A549 (cell line): ENCODE measurements around the gene LACTBL1. TPM values are rescaled to one million over a fixed set of nuclear protein-coding genes. Genes with fewer than 3 reads are reported as not detected.

Experiments used
- ATAC-seq, 2 experiments: fragments of 200-7000 bp in 1 of 2; fragments of >200 bp in 1 of 2; cut with Nextera tagmentation in 1 of 2; cut with Tn5 transposase in 1 of 2; 3 replicates each; pipeline versions ENCODE4 v1.8.0 to v1.9.1; 2018 to 2020; ENCODE audit warnings: mild to moderate bottlenecking in 1 of 2, moderate library complexity in 1 of 2
- CTCF ChIA-PET: fragments of 300-600 bp; sonication (Branson Sonifier 250); formaldehyde crosslinking; extraction: SDS; loops from one replicate; lab custom pipeline; 2021; ENCODE audit warnings: antibody characterized with exemption, inconsistent platforms; lab: Yijun Ruan, JAX
- POLR2A ChIA-PET: fragments of 350-600 bp; formaldehyde crosslinking; extraction: SDS; loops from one replicate; lab custom pipeline; 2021; ENCODE audit warnings: antibody characterized with exemption, inconsistent platforms; lab: Yijun Ruan, JAX
- DNase-seq, 2 experiments: peaks; one replicate each; pipeline versions ENCODE4 v3.0.0 to v3.0.0-alpha.2; 2011 to 2016; ENCODE audit warnings: low read depth in 1 of 2, low spot score in 1 of 2
- FAIRE-seq: peaks from 2 replicates; lab custom pipeline; 2011; peaks lifted over from hg19 to GRCh38; lab: Jason Lieb, UNC
- H3K27ac ChIP-seq, 2 experiments: fragments of >200 bp; sonication (Bioruptor Twin); formaldehyde crosslinking; 3 replicates each; pipeline ENCODE4 v1.5.1; 2016 to 2017
- H3K4me1 ChIP-seq: fragments of >200 bp; sonication (Bioruptor Twin); formaldehyde crosslinking; 3 replicates; pipeline ENCODE4 v1.6.1; 2016
- H3K4me2 ChIP-seq: fragments of >200 bp; sonication (Bioruptor Twin); formaldehyde crosslinking; 3 replicates; pipeline ENCODE4 v1.6.1; 2016
- H3K4me3 ChIP-seq: fragments of >200 bp; sonication (Bioruptor Twin); formaldehyde crosslinking; 3 replicates; pipeline ENCODE4 v1.5.1; 2016
- H3K9me3 ChIP-seq: fragments of >200 bp; sonication (Bioruptor Twin); formaldehyde crosslinking; 3 replicates; pipeline ENCODE4 v1.6.1; 2016
- CBX8 ChIP-seq: fragments of 200-600 bp; sonication (generic); IDR thresholded peaks from 2 replicates; pipeline ENCODE4 v1.6.1; 2016
- HOXB5 ChIP-seq: fragments of 250-450 bp; sonication (Bioruptor Pico); IDR thresholded peaks from 2 replicates; pipeline ENCODE4 v1.5.0; 2020; ENCODE audit warnings: mild to moderate bottlenecking, moderate library complexity
- JUN ChIP-seq, 2 experiments: fragments of >200 bp; sonication (Bioruptor Twin); formaldehyde crosslinking; IDR thresholded peaks; 2 replicates in 1 of 2; 3 replicates in 1 of 2; pipeline ENCODE4 v1.6.1; 2016 to 2017
- MAFK ChIP-seq: fragments of 450-650 bp; IDR thresholded peaks from 2 replicates; pipeline ENCODE4 v1.6.1; 2014; ENCODE audit not compliant: partially characterized antibody
- POLR2AphosphoS2 ChIP-seq: conservative IDR thresholded peaks from 2 replicates; pipeline ENCODE4 v1.6.1; 2012; ENCODE audit warnings: low read length, improper control_type of control experiment, inconsistent platforms
- RARB ChIP-seq: fragments of 250-450 bp; sonication (Bioruptor Pico); IDR thresholded peaks from 2 replicates; pipeline ENCODE4 v1.8.0; 2021; ENCODE audit warnings: mild to moderate bottlenecking, moderate library complexity
- ZC3H11A ChIP-seq: fragments of 450-650 bp; IDR thresholded peaks from 2 replicates; pipeline ENCODE4 v1.6.1; 2014; ENCODE audit warnings: antibody characterized with exemption, mild to moderate bottlenecking
- ZNF302 ChIP-seq: fragments of 250-450 bp; sonication (Bioruptor Pico); IDR thresholded peaks from 2 replicates; pipeline ENCODE4 v1.9.0; 2021; ENCODE audit warnings: inconsistent platforms, mild to moderate bottlenecking, moderate library complexity
- WGBS: methylation state at CpG from one replicate; pipeline ENCODE4 v1.1.6; 2017; ENCODE audit errors: missing lambda C conversion rate; 5-methylcytosine and 5-hydroxymethylcytosine counted together
- polyA plus RNA-seq, 4 experiments: library from polyadenylated mRNA; depleted of rRNA in 3 of 4; stranded (reverse); fragments of >200 nt; fragmentation: RNase III in 1 of 4; extraction: RNeasy Plus Mini Kit Qiagen cat#74134 plus additional on column Dnase treatment in 1 of 4; gene quantifications; 2 replicates in 3 of 4; 3 replicates in 1 of 4; pipeline ENCODE4 v1.2.3, GENCODE V29; 2011 to 2017
- TF ChIP-seq, protein P1 (sequence below): fragments of 450-650 bp; IDR thresholded peaks from 2 replicates; pipeline ENCODE4 v1.6.1; 2014; ENCODE audit warnings: antibody characterized with exemption
- TF ChIP-seq, protein P2 (sequence below): fragments of 150-350 bp; IDR thresholded peaks from 2 replicates; pipeline ENCODE4 v1.6.1; 2014; ENCODE audit warnings: low read depth, mild to moderate bottlenecking, low read length
- TF ChIP-seq, protein P3 (sequence below): fragments of 250-450 bp; sonication (Bioruptor Pico); IDR thresholded peaks from 2 replicates; pipeline ENCODE4 v1.5.0; 2021; ENCODE audit warnings: mild to moderate bottlenecking, moderate library complexity, borderline replicate concordance
- TF ChIP-seq, protein P4 (sequence below): fragments of >200 bp; sonication (Bioruptor Twin); formaldehyde crosslinking; IDR thresholded peaks from 3 replicates; pipeline ENCODE4 v1.5.1; 2016

Gene LACTBL1
- polyA plus RNA-seq, 2 of the 4 experiments (the other 2 are of a cell fraction): not detected

DNA sequence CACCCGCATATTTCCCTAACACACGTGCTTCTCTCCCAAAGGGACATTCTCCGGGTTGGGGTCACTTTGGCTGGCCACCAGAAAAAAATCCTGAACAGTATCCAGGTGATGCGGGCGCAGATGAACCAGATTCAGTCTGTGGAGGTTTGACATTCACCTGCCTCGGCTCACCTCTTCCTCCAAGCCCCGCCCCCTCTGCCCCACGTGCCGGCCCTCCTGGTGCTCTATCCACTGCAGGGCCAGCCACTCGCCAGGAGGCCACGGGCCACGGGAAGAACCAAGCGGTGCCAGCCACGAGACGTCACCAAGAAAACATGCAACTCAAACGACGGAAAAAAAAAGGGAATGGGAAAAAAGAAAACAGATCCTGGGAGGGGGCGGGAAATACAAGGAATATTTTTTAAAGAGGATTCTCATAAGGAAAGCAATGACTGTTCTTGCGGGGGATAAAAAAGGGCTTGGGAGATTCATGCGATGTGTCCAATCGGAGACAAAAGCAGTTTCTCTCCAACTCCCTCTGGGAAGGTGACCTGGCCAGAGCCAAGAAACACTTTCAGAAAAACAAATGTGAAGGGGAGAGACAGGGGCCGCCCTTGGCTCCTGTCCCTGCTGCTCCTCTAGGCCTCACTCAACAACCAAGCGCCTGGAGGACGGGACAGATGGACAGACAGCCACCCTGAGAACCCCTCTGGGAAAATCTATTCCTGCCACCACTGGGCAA lies 59.1 kb downstream of the LACTBL1 start:
- TF ChIP-seq HOXB5 (CRISPR knock-in tag) (no peak), JUN (IDR thresholded peaks at IDR 0.05) (no peak), ZNF302 (CRISPR knock-in tag) (no peak), CBX8 (no peak)
- TF ChIP-seq, protein P1, sequence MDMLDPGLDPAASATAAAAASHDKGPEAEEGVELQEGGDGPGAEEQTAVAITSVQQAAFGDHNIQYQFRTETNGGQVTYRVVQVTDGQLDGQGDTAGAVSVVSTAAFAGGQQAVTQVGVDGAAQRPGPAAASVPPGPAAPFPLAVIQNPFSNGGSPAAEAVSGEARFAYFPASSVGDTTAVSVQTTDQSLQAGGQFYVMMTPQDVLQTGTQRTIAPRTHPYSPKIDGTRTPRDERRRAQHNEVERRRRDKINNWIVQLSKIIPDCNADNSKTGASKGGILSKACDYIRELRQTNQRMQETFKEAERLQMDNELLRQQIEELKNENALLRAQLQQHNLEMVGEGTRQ: no peak
- TF ChIP-seq, all 56 proteins: peak for 0
- H3K4me1 ChIP-seq: no peaks in the 10 kb centered on the region
- H3K4me2 ChIP-seq: no peak overlapping the region
- no peaks in the 10 kb centered on the region for H3K9me3 ChIP-seq
- FAIRE-seq: no peak
- WGBS: 92% methylated on average over 22 of the region's 24 CpGs
- H3K27ac ChIP-seq: no peak overlapping the region
- ChIA-PET CTCF (interaction anchor here (2.4 kb wide), 1 partner anchor 209 kb away, joined by 6 read pairs; no protein-coding TSS in a partner anchor), POLR2A (no interaction called here)
- ATAC-seq: no peak
- H3K4me3 ChIP-seq: no peak overlapping the region
- DNase-seq: no peak

DNA sequence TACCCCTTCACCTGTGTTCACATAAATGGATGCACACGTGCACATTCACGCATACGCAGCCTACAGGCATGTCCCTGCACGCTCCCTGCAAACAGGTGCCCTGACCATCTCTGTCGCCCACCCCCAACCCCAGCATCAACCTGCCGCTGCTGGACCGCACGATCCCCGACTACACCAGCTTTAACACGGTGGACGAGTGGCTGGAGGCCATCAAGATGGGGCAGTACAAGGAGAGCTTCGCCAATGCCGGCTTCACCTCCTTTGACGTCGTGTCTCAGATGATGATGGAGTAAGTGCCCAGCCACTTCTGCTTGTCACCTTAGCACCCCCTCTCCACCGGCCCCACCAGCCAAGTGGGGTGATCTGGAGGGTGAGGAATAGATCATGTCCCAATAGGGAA lies 60.4 kb downstream of the LACTBL1 start:
- ChIA-PET POLR2A (no interaction called here), CTCF (interaction anchor here (2.4 kb wide), 1 partner anchor 208 kb away, joined by 6 read pairs; no protein-coding TSS in a partner anchor)
- Histone ChIP-seq H3K4me2 (no peak overlapping the region), H3K4me3 (no peak overlapping the region), H3K4me1 (no peaks in the 10 kb centered on the region), H3K9me3 (no peaks in the 10 kb centered on the region), H3K27ac (no peak overlapping the region)
- DNase-seq (no peak), FAIRE-seq (no peak), ATAC-seq (no peak)
- TF ChIP-seq, protein P2, sequence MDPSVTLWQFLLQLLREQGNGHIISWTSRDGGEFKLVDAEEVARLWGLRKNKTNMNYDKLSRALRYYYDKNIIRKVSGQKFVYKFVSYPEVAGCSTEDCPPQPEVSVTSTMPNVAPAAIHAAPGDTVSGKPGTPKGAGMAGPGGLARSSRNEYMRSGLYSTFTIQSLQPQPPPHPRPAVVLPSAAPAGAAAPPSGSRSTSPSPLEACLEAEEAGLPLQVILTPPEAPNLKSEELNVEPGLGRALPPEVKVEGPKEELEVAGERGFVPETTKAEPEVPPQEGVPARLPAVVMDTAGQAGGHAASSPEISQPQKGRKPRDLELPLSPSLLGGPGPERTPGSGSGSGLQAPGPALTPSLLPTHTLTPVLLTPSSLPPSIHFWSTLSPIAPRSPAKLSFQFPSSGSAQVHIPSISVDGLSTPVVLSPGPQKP: no peak
- TF ChIP-seq, protein P3, sequence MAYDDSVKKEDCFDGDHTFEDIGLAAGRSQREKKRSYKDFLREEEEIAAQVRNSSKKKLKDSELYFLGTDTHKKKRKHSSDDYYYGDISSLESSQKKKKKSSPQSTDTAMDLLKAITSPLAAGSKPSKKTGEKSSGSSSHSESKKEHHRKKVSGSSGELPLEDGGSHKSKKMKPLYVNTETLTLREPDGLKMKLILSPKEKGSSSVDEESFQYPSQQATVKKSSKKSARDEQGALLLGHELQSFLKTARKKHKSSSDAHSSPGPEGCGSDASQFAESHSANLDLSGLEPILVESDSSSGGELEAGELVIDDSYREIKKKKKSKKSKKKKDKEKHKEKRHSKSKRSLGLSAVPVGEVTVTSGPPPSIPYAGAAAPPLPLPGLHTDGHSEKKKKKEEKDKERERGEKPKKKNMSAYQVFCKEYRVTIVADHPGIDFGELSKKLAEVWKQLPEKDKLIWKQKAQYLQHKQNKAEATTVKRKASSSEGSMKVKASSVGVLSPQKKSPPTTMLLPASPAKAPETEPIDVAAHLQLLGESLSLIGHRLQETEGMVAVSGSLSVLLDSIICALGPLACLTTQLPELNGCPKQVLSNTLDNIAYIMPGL: no peak
- TF ChIP-seq POLR2AphosphoS2 (no peak), MAFK (no peak), CBX8 (no peak)
- TF ChIP-seq, protein P4, sequence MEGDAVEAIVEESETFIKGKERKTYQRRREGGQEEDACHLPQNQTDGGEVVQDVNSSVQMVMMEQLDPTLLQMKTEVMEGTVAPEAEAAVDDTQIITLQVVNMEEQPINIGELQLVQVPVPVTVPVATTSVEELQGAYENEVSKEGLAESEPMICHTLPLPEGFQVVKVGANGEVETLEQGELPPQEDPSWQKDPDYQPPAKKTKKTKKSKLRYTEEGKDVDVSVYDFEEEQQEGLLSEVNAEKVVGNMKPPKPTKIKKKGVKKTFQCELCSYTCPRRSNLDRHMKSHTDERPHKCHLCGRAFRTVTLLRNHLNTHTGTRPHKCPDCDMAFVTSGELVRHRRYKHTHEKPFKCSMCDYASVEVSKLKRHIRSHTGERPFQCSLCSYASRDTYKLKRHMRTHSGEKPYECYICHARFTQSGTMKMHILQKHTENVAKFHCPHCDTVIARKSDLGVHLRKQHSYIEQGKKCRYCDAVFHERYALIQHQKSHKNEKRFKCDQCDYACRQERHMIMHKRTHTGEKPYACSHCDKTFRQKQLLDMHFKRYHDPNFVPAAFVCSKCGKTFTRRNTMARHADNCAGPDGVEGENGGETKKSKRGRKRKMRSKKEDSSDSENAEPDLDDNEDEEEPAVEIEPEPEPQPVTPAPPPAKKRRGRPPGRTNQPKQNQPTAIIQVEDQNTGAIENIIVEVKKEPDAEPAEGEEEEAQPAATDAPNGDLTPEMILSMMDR: no peak
- WGBS: 95% methylated on average over 14 of the region's 16 CpGs

DNA sequence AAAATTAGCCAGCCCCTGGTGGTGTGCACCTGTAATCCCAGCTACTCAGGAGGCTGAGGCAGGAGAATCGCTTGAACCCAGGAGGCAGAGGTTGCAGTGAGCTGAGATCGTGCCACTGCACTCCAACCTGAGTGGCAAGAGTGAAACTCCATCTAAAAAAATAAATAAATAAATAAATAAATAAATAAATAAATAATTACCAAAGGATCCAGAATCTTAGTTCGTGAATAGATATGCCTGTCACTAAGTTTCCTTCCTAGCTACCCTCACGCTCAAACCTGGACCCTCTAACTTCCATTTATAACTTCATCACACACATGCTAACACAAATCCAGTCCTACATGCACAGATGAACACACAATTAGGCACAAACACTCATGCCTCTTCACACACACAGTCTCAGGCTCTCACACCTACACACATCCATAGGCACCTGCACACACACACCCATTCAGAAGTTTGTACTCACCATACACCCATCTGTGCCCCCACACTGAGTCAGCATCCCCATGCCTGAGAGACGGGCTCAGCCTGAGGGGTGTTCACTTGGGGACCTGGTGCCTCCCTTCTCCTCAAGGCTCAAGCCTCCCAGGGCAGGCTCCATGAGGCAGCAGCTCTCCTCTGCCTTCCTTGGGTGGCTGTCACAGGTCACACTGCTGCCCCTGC lies 61.5 kb downstream of the LACTBL1 start:
- Histone ChIP-seq H3K4me2 (no peak overlapping the region), H3K4me1 (no peaks in the 10 kb centered on the region), H3K27ac (no peak overlapping the region), H3K9me3 (no peaks in the 10 kb centered on the region), H3K4me3 (no peak overlapping the region)
- ChIA-PET POLR2A (interaction anchor here (0.6 kb wide), 1 partner anchor 433 kb away, joined by 6 read pairs; the partner anchor contains the start of gene HNRNPR), CTCF (interaction anchor here (1.2 kb wide), 1 partner anchor 9 kb away, joined by 3 read pairs; no protein-coding TSS in a partner anchor)
- ATAC-seq (no peak), FAIRE-seq (no peak), DNase-seq (no peak)
- over 99% methylated on average over 5 of the region's 5 CpGs for WGBS
- TF ChIP-seq ZC3H11A: peak; percentile 81
- no peak for TF ChIP-seq RARB (CRISPR knock-in tag)
